Thyroid gland (tissue), 4 donors: ENCODE data around the gene SCGB1D4. TPM values are rescaled to one million over a fixed set of nuclear protein-coding genes. Genes with fewer than 3 reads are reported as not detected.

Source experiments
- DNase-seq, 2 donors: peaks; one replicate each; pipeline ENCODE4 v3.0.0-alpha.2; 2019
- H3K27ac ChIP-seq, 3 donors: fragments of 200-600 bp; sonication (generic); 1 replicate in 2 of 3; 2 replicates in 1 of 3; pipeline ENCODE4 v1.5.1; 2016 to 2019; ENCODE audit warnings: mild to moderate bottlenecking in 1 of 3, moderate library complexity in 1 of 3
- H3K27me3 ChIP-seq: fragments of 200-600 bp; sonication (generic); one replicate; pipeline ENCODE4 v1.5.1; 2019
- H3K36me3 ChIP-seq, 2 donors: fragments of 200-600 bp; sonication (generic); one replicate each; pipeline ENCODE4 v1.5.1; 2016 to 2019
- H3K4me1 ChIP-seq, 2 donors: fragments of 200-600 bp; sonication (generic); one replicate each; pipeline ENCODE4 v1.5.1; 2017 to 2019
- H3K4me3 ChIP-seq, 3 donors: fragments of 200-600 bp; sonication (generic); replicated peaks in 1 of 3; 1 replicate in 2 of 3; 2 replicates in 1 of 3; pipeline ENCODE4 v1.5.1; 2016; ENCODE audit warnings: mild to moderate bottlenecking in 1 of 3
- H3K9me3 ChIP-seq: fragments of 200-600 bp; sonication (generic); one replicate; pipeline ENCODE4 v1.5.1; 2017
- CTCF ChIP-seq, 6 experiments: fragments of 200-600 bp in 3 of 6; fragments of 450-650 bp in 3 of 6; sonication (generic) in 3 of 6; IDR thresholded peaks; one replicate each; pipeline ENCODE4 v1.5.1; 2016 to 2019; ENCODE audit warnings: antibody characterized with exemption in 6 of 6, mild to moderate bottlenecking in 2 of 6, inconsistent platforms in 1 of 6, moderate library complexity in 1 of 6
- POLR2A ChIP-seq, 2 donors: fragments of 450-650 bp; IDR thresholded peaks; one replicate each; pipeline ENCODE4 v1.6.1; 2017; ENCODE audit warnings: antibody characterized with exemption in 2 of 2, mild to moderate bottlenecking in 2 of 2, moderate library complexity in 1 of 2
- WGBS, 2 donors: methylation state at CpG; one replicate each; pipeline ENCODE4 v1.1.5; 2017; 5-methylcytosine and 5-hydroxymethylcytosine counted together
- intact Hi-C: fragments of 100-400 bp; cut with DNase I; formaldehyde crosslinking; loops from one replicate; pipeline ENCODE4 v1.15.1; 2023
- total RNA-seq, 4 donors: library from RNA; depleted of rRNA; stranded (reverse); fragments of >200 nt; gene quantifications; one replicate each; pipeline ENCODE4 v1.2.3, GENCODE V29; 2016

Gene SCGB1D4
- total RNA-seq, 4 donors from 2014 or later = not detected

GRCh38 chr11:62307950-62308349 is 9.1 kb upstream of the SCGB1D4 start:
- no peaks in the 10 kb centered on the region for H3K36me3 ChIP-seq
- no peaks in the 10 kb centered on the region for H3K4me1 ChIP-seq
- TF ChIP-seq CTCF (IDR thresholded peaks at IDR 0.05) (no peak), POLR2A (IDR thresholded peaks at IDR 0.05) (no peak)
- H3K9me3 ChIP-seq = no peaks in the 10 kb centered on the region
- intact Hi-C loops = no loop called here
- no peak for DNase-seq
- H3K4me3 ChIP-seq = no peak overlapping the region
- H3K27ac ChIP-seq = no peak overlapping the region
- H3K27me3 ChIP-seq = no peaks in the 10 kb centered on the region

GRCh38 chr11:62306227-62306626 is 7.4 kb upstream of the SCGB1D4 start:
- 27 to 37% methylated on average over 5 to 6 of the region's 6 CpGs for WGBS, 2 donors
- intact Hi-C loops = no loop called here
- Histone ChIP-seq H3K36me3 (no peaks in the 10 kb centered on the region), H3K9me3 (no peaks in the 10 kb centered on the region), H3K27me3 (no peaks in the 10 kb centered on the region), H3K27ac (no peak overlapping the region), H3K4me3 (no peak overlapping the region), H3K4me1 (no peaks in the 10 kb centered on the region)
- TF ChIP-seq POLR2A (IDR thresholded peaks at IDR 0.05) = no peak
- no peak for TF ChIP-seq CTCF (IDR thresholded peaks at IDR 0.05)
- DNase-seq = peak; percentile 38 to 44

GRCh38 chr11:62295504-62295903 is 3.4 kb downstream of the SCGB1D4 start:
- Histone ChIP-seq H3K9me3 (no peaks in the 10 kb centered on the region), H3K36me3 (no peaks in the 10 kb centered on the region), H3K27me3 (no peaks in the 10 kb centered on the region), H3K4me1 (no peaks in the 10 kb centered on the region), H3K4me3 (no peak overlapping the region), H3K27ac (no peak overlapping the region)
- TF ChIP-seq CTCF (IDR thresholded peaks at IDR 0.05) = no peak
- no peak for TF ChIP-seq POLR2A (IDR thresholded peaks at IDR 0.05)
- intact Hi-C loops = no loop called here
- DNase-seq = peak; percentile 42 to 66
- 51% methylated on average over 2 of the region's 2 CpGs for WGBS, 2 donors

GRCh38 chr11:62280452-62280851 is 18.4 kb downstream of the SCGB1D4 start:
- H3K9me3 ChIP-seq = no peaks in the 10 kb centered on the region
- no peak overlapping the region for H3K27ac ChIP-seq
- TF ChIP-seq POLR2A (IDR thresholded peaks at IDR 0.05) (no peak), CTCF (IDR thresholded peaks at IDR 0.05) (no peak)
- intact Hi-C loops = no loop called here
- no peaks in the 10 kb centered on the region for H3K36me3 ChIP-seq
- H3K27me3 ChIP-seq = no peaks in the 10 kb centered on the region
- H3K4me3 ChIP-seq = no peak overlapping the region
- no peak for DNase-seq
- no peaks in the 10 kb centered on the region for H3K4me1 ChIP-seq

- no peak for DNase-seq
- intact Hi-C loops = no loop called here
- Histone ChIP-seq H3K4me3 (no peak overlapping the region), H3K27ac (no peak overlapping the region), H3K36me3 (no peaks in the 10 kb centered on the region), H3K4me1 (no peaks in the 10 kb centered on the region), H3K9me3 (no peaks in the 10 kb centered on the region), H3K27me3 (no peaks in the 10 kb centered on the region)
- TF ChIP-seq CTCF (IDR thresholded peaks at IDR 0.05) (no peak), POLR2A (IDR thresholded peaks at IDR 0.05) (no peak)
- 76 to 84% methylated on average over 7 of the region's 7 CpGs for WGBS, 2 donors
Observed at GRCh38 chr11:62273789-62274275, 25.0 kb downstream of the SCGB1D4 start.
